Activated CD4-positive, alpha-beta T cell treated with anti-CD3 and anti-CD28 coated beads for 24 hours (primary cell): Measurements from ENCODE around the gene RND3.
A peak's percentile ranks its signal among the peaks of the same experiment; 100 is the strongest.

Experiments
- DNase-seq, 2 donors: peaks; one replicate each; pipeline ENCODE4 v3.0.0-alpha.2; 2020; ENCODE audit warnings: low read depth in 2 of 2

Gene RND3, protein sequence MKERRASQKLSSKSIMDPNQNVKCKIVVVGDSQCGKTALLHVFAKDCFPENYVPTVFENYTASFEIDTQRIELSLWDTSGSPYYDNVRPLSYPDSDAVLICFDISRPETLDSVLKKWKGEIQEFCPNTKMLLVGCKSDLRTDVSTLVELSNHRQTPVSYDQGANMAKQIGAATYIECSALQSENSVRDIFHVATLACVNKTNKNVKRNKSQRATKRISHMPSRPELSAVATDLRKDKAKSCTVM

DNA sequence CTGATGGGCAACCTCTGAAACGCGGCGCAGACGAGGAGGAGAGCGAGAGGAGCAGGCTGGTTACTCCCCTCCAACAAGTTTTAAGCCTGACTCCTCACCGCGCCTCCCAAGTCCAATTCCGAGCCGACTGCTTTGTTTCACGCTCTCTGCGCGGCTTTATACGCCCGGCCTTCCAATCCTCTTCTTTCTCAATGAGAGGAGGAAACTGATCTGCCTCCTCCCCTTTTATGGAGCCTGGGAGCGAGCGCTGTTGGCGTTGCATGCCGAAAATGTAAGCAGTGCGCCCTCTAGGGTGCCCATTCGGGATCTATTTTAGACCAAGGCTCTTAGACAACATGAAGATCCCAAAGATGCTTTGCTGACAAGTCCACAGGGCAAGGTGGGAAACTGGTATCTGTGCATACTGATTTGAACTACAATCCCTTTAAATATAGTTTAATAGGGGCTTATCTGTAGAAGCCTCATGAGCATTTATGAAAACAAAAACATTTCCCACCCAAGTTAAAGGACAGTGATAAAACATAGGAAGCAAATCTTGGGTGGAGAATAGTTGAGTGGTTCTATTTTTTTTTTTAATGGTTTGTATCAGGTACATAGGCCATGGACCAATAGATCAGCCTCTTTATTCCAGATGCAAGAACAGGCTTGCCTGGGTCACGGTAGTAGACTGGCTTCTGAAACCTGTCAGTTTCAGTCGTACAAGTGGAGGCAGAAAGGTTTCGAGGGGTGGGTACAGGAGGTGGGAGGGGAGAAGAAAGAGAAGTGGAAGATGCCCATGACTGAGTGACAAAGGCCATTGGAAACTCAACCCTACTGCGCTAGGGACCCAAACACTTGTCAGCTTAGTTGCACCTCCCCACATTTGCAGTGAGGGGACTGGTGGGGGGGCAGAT is at the start of gene RND3:
Gene RND3, minus strand, starts transcription at position 131 of the 893 bp plus-strand sequence. CDS start 250 bp downstream, outside the sequence.
- DNase-seq, result peak in 1 of 2 donors; percentile 51

DNA sequence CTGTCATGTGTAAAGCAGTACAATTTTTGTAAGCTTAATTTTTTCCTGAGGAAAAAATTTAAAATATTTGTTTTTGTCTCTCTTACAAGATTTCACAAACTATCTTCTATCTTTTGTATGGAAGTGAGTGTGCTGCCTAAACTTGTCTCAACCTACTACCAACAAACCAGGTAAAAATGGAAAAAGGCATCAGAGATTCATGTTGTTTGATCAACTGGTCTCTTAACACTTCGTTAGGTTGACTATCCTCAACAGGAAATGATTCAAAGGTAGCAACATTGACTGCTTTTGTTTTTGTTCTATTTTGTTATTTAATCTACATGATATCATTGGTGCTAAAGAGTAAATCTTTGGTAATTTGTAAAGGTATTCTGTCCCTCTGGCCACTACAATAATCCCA is 47.7 kb upstream of the RND3 start:
- no peak for DNase-seq

DNA sequence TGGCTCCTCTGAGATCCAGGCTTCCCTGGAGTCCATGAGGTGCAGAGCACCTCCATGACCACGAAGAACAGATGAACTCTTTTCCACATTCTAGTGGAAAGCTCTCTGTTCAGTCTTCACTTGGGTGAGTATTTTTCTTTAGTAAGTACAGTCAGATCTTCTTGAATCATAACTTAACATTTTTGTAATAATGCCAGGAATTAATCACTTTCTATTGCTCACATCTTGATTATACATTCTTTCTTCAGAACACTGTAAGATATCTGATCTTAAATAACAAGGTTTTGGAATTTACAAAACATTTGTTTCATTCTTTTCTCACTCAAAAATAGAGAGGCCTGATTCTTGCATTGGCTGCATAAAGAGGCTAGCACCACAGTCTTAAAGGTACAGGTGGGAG is 45.4 kb upstream of the RND3 start:
- no peak for DNase-seq

DNA sequence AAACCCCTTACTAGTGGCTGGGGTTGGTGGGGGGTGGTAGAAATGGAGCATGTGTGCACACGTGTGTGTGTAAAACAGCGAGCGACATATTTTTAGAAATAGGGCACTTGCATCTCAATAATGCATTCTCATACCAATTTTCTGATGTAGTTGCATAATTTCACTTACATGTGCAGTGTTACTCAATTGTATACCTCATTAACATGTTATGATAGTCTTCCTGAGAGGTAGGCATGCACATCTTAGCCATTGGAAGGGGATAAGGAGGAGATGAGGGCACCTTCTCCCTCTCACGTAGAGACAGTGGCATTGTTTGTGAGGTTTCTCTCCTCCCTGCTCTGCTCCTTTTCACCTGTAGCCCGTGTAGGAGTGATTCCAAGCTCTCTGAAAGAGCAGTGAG is 44.6 kb upstream of the RND3 start:
- no peak for DNase-seq

DNA sequence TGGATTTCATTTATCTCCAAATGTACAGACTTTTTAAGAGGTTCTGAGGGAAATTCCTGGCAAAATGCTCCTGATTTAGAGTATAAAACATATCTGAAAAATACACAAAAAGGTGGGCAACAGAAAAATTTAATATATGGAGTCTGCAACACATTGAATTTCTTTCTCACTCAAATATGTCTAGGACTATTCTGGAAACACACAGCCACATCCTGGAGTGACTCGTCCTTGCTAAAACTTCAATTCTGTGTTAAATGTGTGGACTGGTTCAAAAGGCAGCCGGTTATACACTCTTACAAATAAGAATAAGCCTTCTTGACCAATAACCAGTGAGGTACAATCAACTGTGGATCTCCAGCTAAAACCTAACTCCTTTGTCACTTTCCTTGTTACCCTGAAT is 44.1 kb upstream of the RND3 start:
- no peak for DNase-seq

DNA sequence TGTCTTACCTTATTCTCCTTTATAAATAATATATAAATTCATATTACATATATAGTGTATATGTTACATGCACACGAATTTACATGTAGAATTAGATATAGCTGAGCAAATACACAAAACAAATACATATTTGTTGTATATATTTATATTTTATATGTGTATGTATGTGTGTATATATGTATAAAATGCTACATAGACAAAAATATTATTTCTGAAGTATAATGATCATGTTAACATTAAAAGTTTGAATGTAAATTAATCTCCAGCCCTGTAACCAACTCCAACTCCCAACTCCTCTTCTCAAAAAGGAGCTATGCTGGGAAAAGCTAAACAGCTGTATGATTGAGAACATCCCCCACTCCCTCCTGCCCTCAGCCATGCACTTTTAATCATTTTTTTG is 42.7 kb upstream of the RND3 start:
- no peak for DNase-seq

DNA sequence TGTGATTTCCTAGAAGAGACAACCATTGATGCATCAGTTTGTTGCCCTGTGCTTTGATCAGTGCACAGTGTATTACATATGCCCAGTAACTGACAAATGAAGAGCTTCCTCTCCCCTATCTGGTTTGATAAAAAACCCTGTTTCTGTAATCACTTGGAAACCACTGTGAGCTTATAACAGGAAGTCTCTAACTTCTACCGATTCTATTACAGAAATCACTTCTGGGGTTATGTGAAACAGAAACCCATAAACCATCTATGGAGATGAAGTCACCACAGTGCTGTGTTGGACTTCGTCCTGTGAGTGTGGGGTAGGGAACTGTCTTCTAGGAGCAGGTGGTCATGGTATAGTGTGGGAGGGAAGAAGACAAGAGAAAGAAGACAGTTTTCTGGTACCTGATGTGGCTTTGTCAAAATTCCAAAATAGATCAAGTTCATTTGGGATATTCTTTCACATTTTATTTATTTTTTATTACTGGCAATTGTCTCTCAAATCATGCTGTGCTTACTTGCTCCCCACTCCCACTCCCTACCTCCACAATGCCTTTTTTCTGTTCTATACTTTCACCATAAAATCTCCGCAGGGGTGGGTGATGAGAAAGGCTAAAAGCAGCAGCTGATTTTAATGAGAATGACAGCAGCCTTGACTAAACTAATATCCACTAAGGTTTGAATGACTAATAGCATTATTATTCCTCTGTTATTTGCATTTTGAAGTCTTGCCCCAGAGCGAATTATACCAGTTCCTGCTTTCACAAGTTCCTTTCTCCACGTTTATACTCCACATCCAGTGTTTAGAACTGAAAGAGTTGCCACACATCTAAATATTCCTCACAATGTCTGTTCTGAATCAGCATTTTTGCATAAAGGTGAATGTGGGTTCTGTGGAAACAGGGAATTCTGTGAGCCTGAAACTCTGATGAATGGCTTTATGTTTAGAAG is 41.7 kb upstream of the RND3 start:
- DNase-seq, result no peak

DNA sequence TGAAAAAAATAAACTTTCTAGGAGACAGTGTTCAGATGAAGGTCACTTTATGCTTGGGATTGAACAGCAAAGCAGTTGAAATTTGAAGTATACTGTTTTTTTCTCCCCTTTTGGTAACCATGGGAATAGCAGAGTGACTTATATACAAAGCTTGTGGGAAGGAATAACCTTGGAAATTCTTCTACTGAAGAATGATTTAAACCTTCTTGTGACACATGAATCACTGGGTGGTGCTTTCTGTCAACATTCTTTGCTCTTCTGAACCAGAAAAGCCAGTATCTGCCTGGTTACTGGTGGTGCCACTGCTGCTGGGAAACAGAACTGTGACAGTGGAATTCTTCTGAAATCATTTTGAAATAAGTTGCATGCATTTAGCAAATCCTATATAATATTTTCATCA is 39.4 kb upstream of the RND3 start:
- no peak for DNase-seq

DNA sequence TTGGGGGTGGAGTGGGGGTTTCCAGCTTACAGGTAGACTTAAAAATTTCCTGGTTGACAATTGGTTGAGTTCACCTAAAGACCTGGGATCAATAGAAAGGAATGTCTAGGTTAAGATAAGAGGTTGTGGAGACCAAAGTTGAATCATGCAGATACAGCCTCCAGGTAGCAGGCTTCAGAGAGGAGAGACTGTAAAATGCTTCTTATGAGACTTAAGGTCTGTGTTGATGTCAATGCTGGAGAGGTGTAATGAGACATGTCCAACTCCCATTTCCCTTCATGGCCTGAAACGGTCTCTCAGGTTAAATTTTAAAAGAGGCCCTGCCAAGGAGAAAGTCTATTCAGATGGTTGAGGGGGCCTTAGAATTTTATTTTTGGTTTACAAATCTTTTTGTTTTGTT is 38.5 kb upstream of the RND3 start:
- DNase-seq, result no peak

DNA sequence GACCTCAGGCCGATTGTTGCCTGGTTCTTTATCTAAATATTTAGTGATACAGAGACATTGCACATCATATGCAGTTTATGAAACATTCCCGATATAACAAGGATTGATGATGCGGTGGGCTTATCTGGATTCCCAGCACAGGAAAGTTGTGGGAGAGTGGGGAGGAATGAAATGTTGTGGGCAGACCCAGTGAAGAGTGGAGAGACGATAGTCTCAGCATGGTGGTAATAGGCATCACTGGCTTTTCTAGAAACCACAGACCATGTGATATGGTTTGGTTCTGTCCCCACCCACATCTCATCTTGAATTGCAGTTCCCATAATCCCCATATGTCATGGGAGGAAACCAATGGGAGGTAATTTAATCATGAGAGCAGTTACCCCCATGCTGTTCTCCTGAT is 34.8 kb upstream of the RND3 start:
- DNase-seq, result no peak

DNA sequence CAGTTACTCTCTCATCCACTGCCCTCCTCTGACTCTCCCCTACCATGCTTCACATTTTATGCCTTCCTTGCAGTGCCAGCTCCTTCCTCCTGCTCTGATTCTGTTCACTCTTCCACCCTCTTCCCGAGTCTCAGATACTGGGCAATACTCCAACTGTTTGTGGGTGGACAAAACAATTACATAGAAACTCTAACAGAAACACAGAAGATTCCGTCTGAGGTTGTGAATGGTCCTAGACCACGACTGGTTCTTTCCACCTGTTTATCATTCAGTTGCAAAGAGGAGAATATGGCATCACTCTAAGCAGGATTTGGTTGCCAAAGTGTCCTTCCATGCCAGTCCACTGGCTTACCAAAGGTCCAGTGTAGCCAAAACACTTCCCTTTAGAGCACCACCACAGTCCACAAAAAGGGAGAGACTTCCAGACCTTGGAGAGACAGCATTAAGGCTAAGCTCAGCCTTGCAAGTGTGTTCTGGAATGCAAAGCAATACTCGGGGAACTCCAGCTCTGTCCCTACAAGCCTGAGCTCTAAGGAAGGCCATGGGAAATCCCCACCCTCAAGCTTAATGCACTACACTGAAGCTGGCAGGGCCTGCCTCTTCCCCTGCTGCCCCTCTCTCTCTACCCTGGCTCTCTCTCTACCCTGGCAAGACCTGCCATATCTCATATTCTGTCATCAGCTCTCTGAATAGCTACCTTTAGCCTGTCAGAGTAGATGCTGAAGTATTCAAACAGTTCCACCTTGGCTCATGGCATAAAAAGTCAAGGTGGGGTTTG is 33.6 kb upstream of the RND3 start:
- no peak for DNase-seq

DNA sequence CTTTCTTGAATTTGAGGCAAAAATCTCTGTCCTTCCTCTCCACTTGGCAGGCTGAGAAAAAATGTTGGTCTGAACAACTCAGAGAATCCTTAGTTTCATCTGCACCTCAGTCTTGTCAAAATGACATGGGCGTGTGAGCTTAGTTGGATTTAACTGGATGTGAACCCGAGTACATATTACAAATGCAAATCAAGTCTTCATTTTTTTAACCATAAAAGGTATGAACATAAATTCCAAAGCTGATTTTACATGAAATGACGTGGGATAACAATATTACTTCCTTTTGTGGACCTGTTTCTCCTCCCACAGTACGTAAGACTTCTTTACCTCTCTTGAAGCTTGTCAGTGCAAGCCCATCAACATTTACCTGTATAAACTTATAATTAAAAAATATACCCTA is 32.6 kb upstream of the RND3 start:
- DNase-seq, result no peak

DNA sequence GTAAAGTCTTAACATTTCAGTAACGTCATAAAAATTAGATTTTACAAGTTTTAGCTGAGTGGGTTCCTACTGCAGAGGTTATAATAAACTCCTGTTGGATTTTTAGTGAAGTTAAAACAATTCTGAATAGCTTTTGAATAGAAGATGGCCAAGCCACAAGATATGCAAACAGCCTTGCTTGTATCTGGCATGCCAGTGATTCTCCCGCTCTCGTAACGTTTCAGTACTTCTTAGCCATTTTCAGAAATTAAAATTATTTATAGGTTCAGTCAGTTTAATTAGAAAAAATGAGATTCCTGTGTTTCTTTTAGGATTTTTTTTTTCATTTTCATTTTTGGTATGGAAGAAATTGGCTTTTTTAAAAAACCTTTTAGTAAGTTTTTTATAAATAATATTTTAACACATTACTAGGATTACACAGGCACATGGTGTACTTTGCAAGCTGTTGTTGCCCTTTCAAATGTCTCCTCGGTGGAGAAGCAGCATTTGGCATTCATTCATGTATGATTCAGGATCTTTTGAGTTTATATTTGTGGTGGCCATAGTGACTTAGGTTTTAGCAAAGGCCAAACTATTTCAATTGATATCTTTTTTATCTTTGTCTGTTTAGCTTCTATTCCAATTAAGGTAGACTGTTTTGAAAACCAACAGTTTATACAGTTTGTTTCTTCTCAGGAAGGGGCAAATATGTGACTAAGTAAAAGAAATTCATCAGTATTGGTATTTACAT is 30.6 kb upstream of the RND3 start:
- DNase-seq, result no peak

DNA sequence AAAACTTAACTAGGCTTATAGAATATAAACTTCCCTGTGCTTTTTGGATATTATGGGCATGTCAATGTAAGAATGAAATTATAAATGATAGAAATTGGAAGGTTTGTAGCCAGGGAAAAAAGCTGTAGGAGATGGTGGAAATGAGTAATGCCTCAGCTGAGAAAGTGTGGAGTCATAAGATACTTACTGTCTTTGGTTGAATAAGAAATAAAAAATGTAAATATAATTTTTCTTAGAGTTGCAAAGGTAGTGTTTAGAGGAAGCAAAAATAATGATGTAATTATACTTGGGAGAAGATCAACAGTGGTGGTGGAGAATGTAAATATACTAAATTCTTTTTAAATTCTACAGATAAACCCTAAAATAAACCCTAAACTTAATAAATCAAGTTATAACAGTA is 26.2 kb upstream of the RND3 start:
- no peak for DNase-seq

DNA sequence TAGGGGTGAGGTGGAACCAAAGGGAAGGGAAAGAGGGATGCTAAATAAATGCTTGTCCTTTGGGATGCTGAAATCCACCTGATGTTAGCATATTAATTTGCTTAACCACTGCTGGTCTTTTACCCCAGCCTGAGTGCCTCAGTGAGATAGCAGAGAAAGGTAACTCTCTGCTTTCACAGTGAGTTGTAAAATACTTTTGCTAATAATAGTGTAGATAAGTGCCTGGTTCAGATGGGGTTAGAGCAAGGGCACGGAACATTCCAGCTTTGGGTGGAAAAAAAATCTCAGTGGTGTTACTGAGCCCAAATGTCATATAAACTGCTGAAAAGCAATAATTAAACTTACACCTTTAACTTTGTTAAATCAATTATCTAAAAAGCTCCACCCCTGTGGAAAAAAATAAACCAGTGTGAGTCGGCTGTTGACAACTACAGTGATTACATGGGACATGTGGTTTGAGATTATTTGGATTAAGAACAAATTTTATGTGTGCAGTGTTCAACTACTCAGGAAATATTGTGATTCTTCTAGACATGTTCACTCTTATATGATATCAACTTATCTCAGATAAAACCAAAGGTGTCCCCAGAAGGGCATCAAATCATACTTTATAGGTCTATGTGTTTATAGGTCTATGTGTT is 21.1 kb upstream of the RND3 start:
- no peak for DNase-seq

DNA sequence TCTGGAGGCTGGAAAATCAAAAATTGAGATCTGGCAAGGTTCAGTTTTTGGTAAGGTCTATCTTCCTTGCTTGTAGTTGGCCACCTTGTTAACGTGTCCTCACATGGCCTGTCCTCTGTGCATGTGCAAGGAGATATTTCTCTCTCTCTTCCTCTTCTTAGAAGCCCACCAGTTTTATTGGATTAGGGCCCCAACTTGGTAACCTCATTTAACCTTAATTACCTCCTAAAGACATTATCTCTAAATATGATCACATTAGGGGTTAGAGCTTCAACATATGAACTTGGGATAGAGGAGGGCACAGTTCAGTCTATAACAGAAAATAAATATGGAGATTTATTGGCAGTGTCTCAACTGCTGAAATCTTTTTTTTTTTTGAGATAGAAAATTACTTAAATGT is 19.6 kb upstream of the RND3 start:
- no peak for DNase-seq

DNA sequence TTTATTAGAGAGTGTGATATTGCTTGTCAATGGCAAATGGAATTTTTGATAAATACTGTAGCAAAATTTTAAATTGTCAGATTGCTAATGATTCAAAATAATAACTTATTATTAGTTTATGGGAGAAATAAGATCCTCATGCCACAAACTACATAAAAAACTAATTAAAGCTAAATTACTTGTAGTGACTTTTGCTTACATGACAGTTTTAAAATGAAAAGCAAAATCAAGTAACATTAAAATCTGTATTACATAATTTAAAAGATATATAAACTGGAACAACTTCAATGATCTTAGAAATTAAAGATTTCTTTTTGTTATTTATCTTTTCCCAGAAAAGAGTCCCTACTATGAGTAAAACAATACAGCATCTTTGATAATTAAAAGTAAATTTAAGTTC is 17.7 kb upstream of the RND3 start:
- DNase-seq, result no peak

DNA sequence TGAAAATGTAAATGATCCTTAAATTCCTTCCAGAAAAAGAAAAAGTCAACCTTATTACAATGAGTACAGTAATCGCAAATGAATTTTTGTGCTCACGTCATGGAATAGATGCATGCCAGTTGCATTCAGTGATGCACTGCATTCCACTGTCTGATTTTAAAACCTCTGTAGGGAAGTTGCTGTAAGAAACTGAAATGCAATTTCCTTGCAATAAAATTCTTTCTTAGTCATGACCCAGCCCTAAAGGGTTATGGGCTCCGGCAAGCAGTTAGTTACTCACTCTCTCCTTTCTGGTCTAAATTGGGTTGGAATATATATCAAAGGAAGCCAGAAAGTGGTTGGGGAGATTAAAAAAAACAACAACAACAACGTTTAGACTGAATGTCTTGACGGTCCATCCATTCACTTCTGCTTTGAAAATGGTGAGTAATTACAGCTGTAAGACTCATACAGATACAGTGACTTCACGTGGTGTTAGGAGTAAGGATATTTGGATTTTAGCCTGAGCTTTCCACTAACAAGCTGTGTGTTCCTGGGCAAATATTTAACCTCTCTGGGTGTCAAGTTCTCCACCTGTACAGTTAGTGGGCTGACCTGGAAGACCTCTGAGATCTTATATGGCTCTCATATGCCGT is 8.6 kb upstream of the RND3 start:
- no peak for DNase-seq

DNA sequence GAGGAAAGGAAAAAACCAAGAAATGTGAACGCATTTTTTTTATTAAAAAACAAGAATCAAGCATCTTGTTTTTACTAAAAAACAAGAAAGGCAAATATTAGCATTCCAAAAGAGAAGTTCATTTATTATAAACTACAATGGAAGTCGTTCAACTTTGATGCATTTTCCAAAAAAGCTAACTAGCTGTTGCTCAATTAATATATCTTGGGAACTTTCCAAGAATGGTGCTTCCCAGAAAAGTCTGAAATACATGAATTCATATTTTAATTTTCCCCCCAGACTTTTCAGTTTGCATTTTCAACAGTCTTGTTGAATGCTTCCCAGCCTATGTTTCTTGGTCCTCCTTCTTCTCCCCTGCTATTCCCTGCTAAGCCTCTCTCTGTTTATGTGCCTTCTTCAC is 7.5 kb upstream of the RND3 start:
- no peak for DNase-seq
